HG03439 (cell line): Measurements from ENCODE around the gene FAM120A.

Experiments used
- ATAC-seq: cut with Tn5 transposase; IDR thresholded peaks from one replicate; pipeline ENCODE4 v1.9.1; 2021; ENCODE audit warnings: mild to moderate bottlenecking, moderate library complexity; ENCODE audit not compliant: unreplicated experiment

Gene FAM120A

GRCh38 chr9:93447655-93448054, 3.8 kb upstream of the FAM120A start:
- no peak for ATAC-seq

GRCh38 chr9:93451849-93452709, 594 bp downstream of the FAM120A start:
- ATAC-seq: peak; percentile 15

GRCh38 chr9:93452710-93453046, 1.2 kb downstream of the FAM120A start:
- no peak for ATAC-seq

GRCh38 chr9:93453047-93453914, 1.8 kb downstream of the FAM120A start, which contains the start of gene FAM120AOS:
TSS of gene FAM120AOS (minus strand) at chr9:93453581. CDS start at chr9:93452709, 872 bp downstream.
- ATAC-seq: peak; percentile 67

GRCh38 chr9:93456022-93456421, 4.5 kb downstream of the FAM120A start:
- no peak for ATAC-seq

- ATAC-seq: no peak
These were observed 5.0 kb downstream of the FAM120A start for GRCh38 chr9:93456504-93456903.

GRCh38 chr9:93457006-93457405, 5.5 kb downstream of the FAM120A start:
- ATAC-seq: no peak

GRCh38 chr9:93458712-93459111, 7.2 kb downstream of the FAM120A start:
- no peak for ATAC-seq

- ATAC-seq: no peak
These were observed 8.0 kb downstream of the FAM120A start for GRCh38 chr9:93459432-93459847.

- no peak for ATAC-seq
These were observed 9.4 kb downstream of the FAM120A start for GRCh38 chr9:93460689-93461413.

GRCh38 chr9:93461414-93461743, 9.9 kb downstream of the FAM120A start:
- no peak for ATAC-seq

GRCh38 chr9:93461821-93462220, 10.3 kb downstream of the FAM120A start:
- ATAC-seq: no peak

GRCh38 chr9:93463638-93464248, 12.3 kb downstream of the FAM120A start:
- no peak for ATAC-seq

GRCh38 chr9:93464395-93464794, 12.9 kb downstream of the FAM120A start:
- ATAC-seq: no peak

GRCh38 chr9:93464876-93465275, 13.4 kb downstream of the FAM120A start:
- ATAC-seq: no peak

- no peak for ATAC-seq
These were observed 14.4 kb downstream of the FAM120A start for GRCh38 chr9:93465855-93466254.

- no peak for ATAC-seq
These were observed 15.1 kb downstream of the FAM120A start for GRCh38 chr9:93466416-93467061.

GRCh38 chr9:93467062-93467416, 15.6 kb downstream of the FAM120A start:
- no peak for ATAC-seq

- no peak for ATAC-seq
These were observed 16.0 kb downstream of the FAM120A start for GRCh38 chr9:93467462-93467861.

- ATAC-seq: no peak
These were observed 17.4 kb downstream of the FAM120A start for GRCh38 chr9:93468763-93469456.
